Stimulated activated CD8-positive, alpha-beta memory T cell treated with anti-CD3 and anti-CD28 coated beads, Interleukin-15, amount 100 ng/mL, for 1 hour (primary cell): Measurements from ENCODE around the gene E2F1.
"Not testable (repeated sequence)": the region's sequence is repeated elsewhere in the genome, so short reads cannot be mapped to it uniquely, and the experiment has no call there.

Source experiments
- DNase-seq: peaks from one replicate; pipeline ENCODE4 v3.0.0-alpha.2; 2020; ENCODE audit warnings: low read depth

Gene E2F1

GRCh38 chr20:33657704-33658095 is 28.5 kb downstream of the E2F1 start:
- no peak for DNase-seq

- no peak for DNase-seq
These were observed 29.1 kb downstream of the E2F1 start for GRCh38 chr20:33656783-33657703.

- DNase-seq: no peak
These were observed 30.0 kb downstream of the E2F1 start for GRCh38 chr20:33656010-33656782.

GRCh38 chr20:33655164-33655563 is 31.0 kb downstream of the E2F1 start:
- DNase-seq: no peak

GRCh38 chr20:33654680-33655161 is 31.5 kb downstream of the E2F1 start:
- no peak for DNase-seq

- DNase-seq: no peak
These were observed 32.1 kb downstream of the E2F1 start for GRCh38 chr20:33653900-33654596.

- no peak for DNase-seq
These were observed 32.8 kb downstream of the E2F1 start for GRCh38 chr20:33653218-33653899.

GRCh38 chr20:33651562-33652048 is 34.6 kb downstream of the E2F1 start:
- no peak for DNase-seq

GRCh38 chr20:33650753-33651561 is 35.2 kb downstream of the E2F1 start:
- DNase-seq: no peak

- no peak for DNase-seq
These were observed 36.0 kb downstream of the E2F1 start for GRCh38 chr20:33650111-33650752.

GRCh38 chr20:33649201-33649681 is 36.9 kb downstream of the E2F1 start:
- no peak for DNase-seq

- no peak for DNase-seq
These were observed 37.7 kb downstream of the E2F1 start for GRCh38 chr20:33648396-33649004.

- DNase-seq: no peak
These were observed 38.4 kb downstream of the E2F1 start for GRCh38 chr20:33647603-33648395.

- DNase-seq: not testable (repeated sequence)
These were observed 39.1 kb downstream of the E2F1 start for GRCh38 chr20:33646959-33647602.

- no peak for DNase-seq
These were observed 40.0 kb downstream of the E2F1 start for GRCh38 chr20:33646191-33646590.

- DNase-seq: no peak
These were observed 40.8 kb downstream of the E2F1 start for GRCh38 chr20:33645396-33645795.

- no peak for DNase-seq
These were observed 41.2 kb downstream of the E2F1 start for GRCh38 chr20:33645072-33645358.

- DNase-seq: no peak
These were observed 41.7 kb downstream of the E2F1 start for GRCh38 chr20:33644313-33645071.
